GM19372 (cell line): ENCODE measurements around the gene EMC9.

Experiments
- ATAC-seq: cut with Tn5 transposase; IDR thresholded peaks from one replicate; pipeline ENCODE4 v1.9.1; 2021; ENCODE audit warnings: mild to moderate bottlenecking, low read depth, moderate library complexity; ENCODE audit not compliant: unreplicated experiment

EMC9 gene

GRCh38 chr14:24177891-24178290, 36.5 kb upstream of the EMC9 start:
- ATAC-seq, result no peak

DNA sequence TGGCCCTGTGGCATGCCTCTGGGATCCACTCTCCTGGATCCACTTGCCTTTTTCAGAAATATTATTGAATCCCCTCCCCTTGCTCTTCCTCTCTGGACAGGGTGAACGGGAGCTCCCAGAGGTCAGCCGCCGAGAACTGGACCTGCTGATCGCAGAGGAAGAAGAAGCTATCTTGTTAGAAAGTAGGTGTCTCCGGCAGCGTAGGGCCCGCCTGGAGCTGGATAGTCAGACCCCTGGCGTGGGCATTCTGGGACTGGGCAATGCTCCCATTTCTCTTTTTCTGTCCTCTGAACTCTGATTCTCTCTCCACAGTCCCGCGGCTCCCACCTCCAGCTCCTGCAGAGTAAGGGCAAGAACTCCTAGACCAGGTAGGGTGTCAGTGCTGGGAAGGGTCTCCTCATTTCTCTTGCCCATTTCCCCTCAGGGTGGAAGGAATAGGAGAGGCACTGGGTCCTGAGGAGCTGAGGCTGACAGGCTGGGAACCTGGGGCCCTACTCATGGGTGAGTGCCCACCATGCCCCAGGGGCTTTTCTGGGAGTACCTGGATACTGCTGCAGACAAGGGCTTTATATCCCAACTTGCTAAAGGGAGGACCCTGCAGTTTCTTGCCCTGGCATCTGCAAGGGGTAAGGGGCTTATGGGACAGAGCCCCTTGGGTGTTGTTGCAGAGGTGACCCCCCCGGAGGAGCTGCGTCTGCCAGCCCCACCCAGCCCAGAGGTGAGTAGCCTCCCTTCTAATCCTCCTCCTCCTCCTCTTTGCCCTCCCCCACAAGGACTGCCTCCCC, 35.8 kb upstream of the EMC9 start:
- ATAC-seq, result no peak

DNA sequence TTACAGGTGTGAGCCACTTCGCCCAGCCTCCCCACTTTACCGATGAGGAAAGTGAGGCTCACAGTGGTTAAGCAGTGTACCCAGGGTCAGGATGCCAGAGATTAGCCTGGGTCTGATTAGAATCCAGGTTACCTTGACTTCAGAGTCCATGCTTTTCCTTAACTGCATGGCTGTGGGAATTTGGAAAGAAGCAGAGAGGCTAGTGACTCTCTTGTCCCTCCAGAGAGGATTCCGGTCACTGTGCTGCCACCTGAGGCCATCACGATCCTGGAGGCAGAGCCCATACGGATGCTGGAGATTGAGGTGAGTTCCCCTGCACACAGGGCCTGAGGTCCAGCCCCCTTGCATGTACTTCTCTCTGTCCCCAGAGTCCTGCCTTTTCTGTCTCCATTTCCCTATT, 35.2 kb upstream of the EMC9 start:
- no peak for ATAC-seq

GRCh38 chr14:24172871-24173281, 31.5 kb upstream of the EMC9 start:
- no peak for ATAC-seq

- ATAC-seq, result peak; percentile 17
Observed at GRCh38 chr14:24172261-24172860, 31.0 kb upstream of the EMC9 start.

GRCh38 chr14:24171422-24172260, 30.2 kb upstream of the EMC9 start, which contains the start of gene REC8:
Gene REC8 (plus strand): TSS chr14:24172080. CDS start chr14:24172553, 473 bp downstream.
- peak; percentile 70 for ATAC-seq

GRCh38 chr14:24167469-24168114, 26.2 kb upstream of the EMC9 start:
- ATAC-seq, result no peak

GRCh38 chr14:24165785-24166184, 24.4 kb upstream of the EMC9 start:
- ATAC-seq, result no peak

GRCh38 chr14:24164518-24164991, 23.2 kb upstream of the EMC9 start:
- ATAC-seq, result no peak

DNA sequence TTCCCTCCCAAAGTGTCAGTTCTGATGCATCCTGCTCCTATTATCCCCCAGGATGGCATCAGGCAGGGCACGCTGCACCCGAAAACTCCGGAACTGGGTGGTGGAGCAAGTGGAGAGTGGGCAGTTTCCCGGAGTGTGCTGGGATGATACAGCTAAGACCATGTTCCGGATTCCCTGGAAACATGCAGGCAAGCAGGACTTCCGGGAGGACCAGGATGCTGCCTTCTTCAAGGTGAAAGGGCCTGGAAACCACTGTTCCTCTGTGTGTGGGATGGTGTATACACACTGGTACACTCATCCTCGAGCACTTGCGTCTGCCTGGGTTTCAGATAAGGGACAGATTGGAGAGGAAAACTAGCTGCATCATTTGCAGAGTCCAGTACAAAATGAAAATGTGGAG, 20.7 kb upstream of the EMC9 start:
- ATAC-seq, result no peak

DNA sequence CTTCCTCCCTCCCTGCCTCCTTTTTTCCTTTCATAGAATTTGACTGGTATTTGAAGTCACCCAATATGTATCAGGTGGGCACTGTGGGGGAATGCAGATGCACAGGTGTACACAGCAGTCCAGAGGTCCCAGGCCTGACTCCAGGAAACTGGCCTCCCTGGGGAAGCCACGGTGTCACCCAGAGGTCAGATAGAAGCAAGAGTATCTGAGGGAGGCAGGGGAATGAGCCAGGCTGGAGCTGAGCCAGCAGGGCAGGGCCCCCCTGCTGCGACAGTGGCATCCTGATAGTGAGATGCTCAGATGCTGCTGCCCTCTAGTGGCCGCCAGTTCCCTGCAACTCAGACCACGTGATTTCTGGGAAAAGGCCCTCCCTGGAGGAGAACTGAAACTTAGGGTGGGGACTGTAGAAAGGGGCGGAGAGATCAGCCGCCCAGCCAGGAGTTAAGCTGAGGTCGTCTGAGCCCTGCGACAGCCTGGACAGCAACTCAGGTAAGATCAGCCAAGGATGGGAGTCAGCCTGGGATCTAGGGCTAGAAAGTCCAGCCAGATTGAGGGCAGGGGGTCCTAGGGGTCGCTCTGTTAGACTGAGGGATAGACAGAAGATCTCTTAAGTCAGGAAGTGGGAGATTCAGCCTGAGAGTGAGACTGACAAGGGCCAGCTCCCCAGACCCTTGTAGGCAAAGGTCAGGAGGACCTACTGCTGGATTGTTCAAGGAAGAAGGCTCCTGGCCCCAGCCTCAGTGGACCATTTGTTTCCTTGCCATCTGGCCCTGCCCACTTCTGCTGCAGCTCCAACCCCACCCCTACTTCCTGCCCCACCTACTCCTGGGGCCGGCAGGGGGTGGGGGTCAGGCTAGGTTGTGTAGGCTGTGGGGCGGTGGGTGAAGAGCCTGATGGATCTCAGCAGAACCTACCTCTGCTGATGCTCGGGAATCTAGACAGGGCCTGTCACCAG, 19.7 kb upstream of the EMC9 start, which contains the start of gene IRF9:
TSS of gene IRF9 (plus strand) at position 416 of the 955 bp plus-strand sequence. CDS start 880 bp downstream, outside the sequence.
- peak; percentile 79 for ATAC-seq

DNA sequence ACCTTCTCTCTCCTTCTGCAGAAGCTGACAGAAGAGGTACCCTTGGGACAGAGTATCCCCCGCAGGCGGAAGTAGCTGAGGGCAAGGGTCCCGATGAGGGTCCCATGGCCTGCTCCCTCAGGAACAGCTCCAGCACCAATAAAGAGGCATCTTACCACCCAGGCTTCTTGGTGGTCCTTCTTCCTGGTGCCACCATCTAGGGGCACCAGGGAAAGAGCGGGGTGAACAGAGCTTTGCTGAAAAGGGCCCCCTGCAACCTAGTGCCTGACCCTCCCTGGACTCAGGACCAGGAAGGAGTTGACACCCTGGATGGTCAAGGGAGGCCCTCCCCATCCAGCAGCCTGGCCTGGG, 19.1 kb upstream of the EMC9 start:
- ATAC-seq, result no peak

- no peak for ATAC-seq
Observed at GRCh38 chr14:24159777-24160498, 18.5 kb upstream of the EMC9 start.

- no peak for ATAC-seq
Observed at GRCh38 chr14:24157331-24157730, 15.9 kb upstream of the EMC9 start.

GRCh38 chr14:24156840-24157239, 15.4 kb upstream of the EMC9 start:
- no peak for ATAC-seq

DNA sequence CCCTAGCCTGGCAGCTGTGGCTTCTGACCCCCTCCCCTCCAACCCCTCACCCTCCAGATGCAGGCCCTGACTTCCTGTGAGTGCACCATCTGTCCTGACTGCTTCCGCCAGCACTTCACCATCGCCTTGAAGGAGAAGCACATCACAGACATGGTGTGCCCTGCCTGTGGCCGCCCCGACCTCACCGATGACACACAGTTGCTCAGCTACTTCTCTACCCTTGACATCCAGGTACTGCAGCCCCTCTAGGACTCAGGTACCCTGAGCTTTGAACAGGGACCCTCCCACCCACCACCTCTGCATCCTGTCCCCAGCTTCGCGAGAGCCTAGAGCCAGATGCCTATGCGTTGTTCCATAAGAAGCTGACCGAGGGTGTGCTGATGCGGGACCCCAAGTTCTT, 13.7 kb upstream of the EMC9 start:
- ATAC-seq, result no peak

- ATAC-seq, result no peak
Observed at GRCh38 chr14:24151404-24152080, 10.2 kb upstream of the EMC9 start.

- ATAC-seq, result no peak
Observed at GRCh38 chr14:24150993-24151392, 9.6 kb upstream of the EMC9 start.
